Spinal cord (tissue), 10 donors: ENCODE measurements around the gene MACROD2. TPM values are rescaled to one million over a fixed set of nuclear protein-coding genes. Genes with fewer than 3 reads are reported as not detected.

Experiments used
- DNase-seq, 6 donors: peaks; one replicate each; pipeline versions ENCODE4 v3.0.0 to v3.0.0-alpha.2; 2013 to 2015; ENCODE audit warnings: low spot score in 6 of 6, low read depth in 4 of 6
- H3K27ac ChIP-seq: one replicate; pipeline ENCODE4 v1.5.1; 2013; ENCODE audit warnings: low read depth, low read length, control low read depth
- H3K27me3 ChIP-seq: one replicate; pipeline ENCODE4 v1.6.1; 2013; ENCODE audit warnings: low read length; ENCODE audit not compliant: control insufficient read depth, insufficient read depth
- H3K36me3 ChIP-seq: one replicate; pipeline ENCODE4 v1.6.1; 2013; ENCODE audit warnings: low read length; ENCODE audit not compliant: control insufficient read depth, insufficient read depth
- H3K4me1 ChIP-seq: one replicate; pipeline ENCODE4 v1.6.1; 2013; ENCODE audit warnings: low read length; ENCODE audit not compliant: control insufficient read depth, insufficient read depth
- H3K4me3 ChIP-seq: one replicate; pipeline ENCODE4 v1.5.1; 2013; ENCODE audit warnings: low read depth, low read length, control low read depth
- H3K9me3 ChIP-seq: one replicate; pipeline ENCODE4 v1.6.1; 2013; ENCODE audit warnings: low read length; ENCODE audit not compliant: control insufficient read depth, insufficient read depth
- WGBS: methylation state at CpG from one replicate; pipeline ENCODE4 v1.1.5; 2013; ENCODE audit warnings: missing lambda C conversion rate; ENCODE audit not compliant: insufficient coverage; 5-methylcytosine and 5-hydroxymethylcytosine counted together
- polyA plus RNA-seq, 2 donors: library from polyadenylated mRNA; unstranded; fragments of 120-200 nt; gene quantifications; one replicate each; pipeline ENCODE4 v1.2.1, GENCODE V29; 2013; ENCODE audit not compliant: insufficient read length in 2 of 2
- total RNA-seq, 2 donors: library from RNA; depleted of rRNA in 1 of 2; stranded (reverse); fragments of 120-200 nt in 1 of 2; fragments of >200 nt in 1 of 2; gene quantifications; one replicate each; pipeline versions ENCODE4 v1.2.3 to v1.2.4, GENCODE V29; 2013 to 2014
- donor health status: healthy.

The MACROD2 gene
- total and polyA plus RNA-seq, 4 donors, result 16.2 to 34.0 (median 23.6) TPM

- Histone ChIP-seq H3K27ac (no peak overlapping the region), H3K9me3 (peaks cover 3% of the 10 kb centered on the region), H3K4me1 (no peaks in the 10 kb centered on the region), H3K4me3 (no peak overlapping the region), H3K27me3 (no peaks in the 10 kb centered on the region), H3K36me3 (no peaks in the 10 kb centered on the region)
- no CpG with 5 or more reads among the region's 3 CpGs for WGBS
- peak in 1 of 6 donors; percentile 8 for DNase-seq
Observed at GRCh38 chr20:14984305-14984704, 989.0 kb downstream of the MACROD2 start.

- H3K27me3 ChIP-seq, result no peaks in the 10 kb centered on the region
- no peak for DNase-seq
- H3K4me3 ChIP-seq, result no peak overlapping the region
- WGBS, result 81% methylated on average over 3 of the region's 4 CpGs
- H3K36me3 ChIP-seq, result no peaks in the 10 kb centered on the region
- H3K4me1 ChIP-seq, result no peaks in the 10 kb centered on the region
- no peak overlapping the region for H3K27ac ChIP-seq
- peaks cover 3% of the 10 kb centered on the region for H3K9me3 ChIP-seq
Observed at GRCh38 chr20:14984768-14985622, 989.7 kb downstream of the MACROD2 start.

- WGBS, result no CpG with 5 or more reads among the region's 4 CpGs
- Histone ChIP-seq H3K4me3 (no peak overlapping the region), H3K36me3 (no peaks in the 10 kb centered on the region), H3K9me3 (peaks cover 3% of the 10 kb centered on the region), H3K27me3 (no peaks in the 10 kb centered on the region), H3K27ac (no peak overlapping the region), H3K4me1 (no peaks in the 10 kb centered on the region)
- DNase-seq, result no peak
Observed at GRCh38 chr20:14986026-14986655, 990.8 kb downstream of the MACROD2 start.

- H3K36me3 ChIP-seq, result no peaks in the 10 kb centered on the region
- H3K4me3 ChIP-seq, result no peak overlapping the region
- H3K27ac ChIP-seq, result no peak overlapping the region
- DNase-seq, result no peak
- no peaks in the 10 kb centered on the region for H3K4me1 ChIP-seq
- H3K9me3 ChIP-seq, result peaks cover 3% of the 10 kb centered on the region
- 95% methylated on average over 4 of the region's 7 CpGs for WGBS
- H3K27me3 ChIP-seq, result no peaks in the 10 kb centered on the region
Observed at GRCh38 chr20:14986656-14987055, 991.3 kb downstream of the MACROD2 start.

- no peak overlapping the region for H3K4me3 ChIP-seq
- WGBS, result 94% methylated on average over 6 of the region's 8 CpGs
- no peaks in the 10 kb centered on the region for H3K27me3 ChIP-seq
- no peaks in the 10 kb centered on the region for H3K4me1 ChIP-seq
- no peak for DNase-seq
- H3K36me3 ChIP-seq, result no peaks in the 10 kb centered on the region
- no peaks in the 10 kb centered on the region for H3K9me3 ChIP-seq
- H3K27ac ChIP-seq, result no peak overlapping the region
Observed at GRCh38 chr20:14989535-14990290, 994.4 kb downstream of the MACROD2 start.

GRCh38 chr20:14991023-14991422, 995.7 kb downstream of the MACROD2 start:
- Histone ChIP-seq H3K27me3 (no peaks in the 10 kb centered on the region), H3K27ac (no peak overlapping the region), H3K4me3 (no peak overlapping the region), H3K36me3 (no peaks in the 10 kb centered on the region), H3K9me3 (no peaks in the 10 kb centered on the region), H3K4me1 (no peaks in the 10 kb centered on the region)
- no peak for DNase-seq
- no CpG with 5 or more reads among the region's 1 CpG for WGBS

- Histone ChIP-seq H3K9me3 (no peaks in the 10 kb centered on the region), H3K27me3 (no peaks in the 10 kb centered on the region), H3K4me3 (no peak overlapping the region), H3K36me3 (no peaks in the 10 kb centered on the region), H3K27ac (no peak overlapping the region), H3K4me1 (no peaks in the 10 kb centered on the region)
- DNase-seq, result no peak
Observed at GRCh38 chr20:14992153-14992552, 996.8 kb downstream of the MACROD2 start.

- WGBS, result no CpG with 5 or more reads among the region's 2 CpGs
- H3K36me3 ChIP-seq, result no peaks in the 10 kb centered on the region
Observed at GRCh38 chr20:14992961-14993360, 997.6 kb downstream of the MACROD2 start.

GRCh38 chr20:14996883-14997672, 1001.8 kb downstream of the MACROD2 start:
- H3K36me3 ChIP-seq, result no peaks in the 10 kb centered on the region
- H3K4me1 ChIP-seq, result no peaks in the 10 kb centered on the region
- no peak for DNase-seq
- H3K27me3 ChIP-seq, result no peaks in the 10 kb centered on the region
- H3K9me3 ChIP-seq, result peaks cover 4% of the 10 kb centered on the region
- no peak overlapping the region for H3K4me3 ChIP-seq
- no CpG with 5 or more reads among the region's 2 CpGs for WGBS
- H3K27ac ChIP-seq, result no peak overlapping the region

More at GRCh38 chr20:14992961-14993360, 997.6 kb downstream of the MACROD2 start:
- Histone ChIP-seq H3K27ac (no peak overlapping the region), H3K27me3 (no peaks in the 10 kb centered on the region), H3K4me1 (no peaks in the 10 kb centered on the region), H3K4me3 (no peak overlapping the region), H3K9me3 (no peaks in the 10 kb centered on the region)
- no peak for DNase-seq
